NCI-H146 treated with DMSO at 0.1 percent for 48 hours (cell line): ENCODE results near the gene C1QTNF8.

Experiments
- DNase-seq: peaks from one replicate; lab custom pipeline; 2025; ENCODE audit not compliant: unreplicated experiment; lab: John Stamatoyannopoulos, UW

Gene C1QTNF8

DNA sequence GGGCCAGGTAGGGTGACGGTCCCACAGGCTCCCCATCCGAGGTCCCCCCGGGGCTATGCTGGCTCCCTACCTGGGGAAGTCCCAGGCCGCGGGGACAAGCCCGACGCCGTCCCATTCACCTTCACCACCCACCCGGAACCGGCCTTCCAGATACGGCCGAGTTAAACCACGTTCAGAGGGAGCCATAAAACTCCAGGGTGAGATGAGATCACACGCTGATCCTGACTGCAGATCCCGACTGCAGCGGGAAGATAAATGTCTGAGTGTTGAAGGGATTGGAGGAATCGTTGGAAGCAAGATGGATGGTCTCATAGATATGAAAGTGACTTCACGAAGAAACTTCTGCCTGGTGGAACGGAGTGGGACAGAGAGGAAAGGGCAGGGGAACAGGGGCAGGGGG is 13.6 kb upstream of the C1QTNF8 start:
- DNase-seq = no peak

DNA sequence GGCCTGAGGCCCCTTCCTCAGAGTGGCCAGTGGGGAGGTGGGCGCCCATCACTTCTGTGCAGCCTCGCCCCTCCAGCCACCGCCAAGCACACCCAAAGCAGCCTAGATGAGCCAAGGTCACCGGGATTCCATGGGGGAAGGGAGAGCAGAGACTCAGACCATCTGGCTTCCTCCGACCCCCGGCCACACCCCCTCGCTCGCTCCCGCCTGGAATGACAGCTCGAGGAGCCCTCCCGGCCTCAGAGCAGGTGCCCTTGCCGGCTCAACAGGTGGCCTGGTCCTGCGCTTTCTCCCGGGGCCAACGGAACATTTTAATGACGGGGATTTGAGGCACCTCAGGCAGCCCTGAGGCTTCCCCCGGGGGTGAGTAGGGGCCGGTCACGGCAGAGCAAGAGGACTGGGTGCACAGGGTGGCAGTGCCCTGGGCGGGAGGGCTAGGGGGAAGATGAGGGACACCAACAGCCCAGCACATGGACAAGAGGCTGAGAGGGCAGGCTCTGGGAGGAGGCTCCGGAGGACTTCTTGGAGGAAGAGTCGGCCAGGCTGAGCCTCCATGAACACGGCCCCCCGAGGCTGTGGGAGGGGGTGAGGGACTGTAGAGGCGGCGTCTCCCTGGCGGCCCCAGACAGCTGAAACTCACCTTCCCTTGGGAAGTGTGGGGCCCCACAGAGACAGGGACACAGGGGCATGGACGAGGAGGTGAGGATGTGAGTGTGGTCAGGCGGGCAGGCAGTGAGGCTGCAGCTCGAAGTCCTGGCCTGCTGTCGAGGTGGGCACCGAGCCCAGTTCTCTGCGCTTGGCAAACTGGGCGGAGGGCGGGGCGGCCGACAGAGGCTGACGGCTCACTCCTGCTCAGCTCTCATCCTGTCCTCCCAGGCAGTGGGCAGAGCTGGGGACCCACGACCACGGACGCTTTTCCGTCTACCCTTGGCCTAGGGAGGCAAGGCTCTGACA is 12.5 kb upstream of the C1QTNF8 start:
- no peak for DNase-seq

DNA sequence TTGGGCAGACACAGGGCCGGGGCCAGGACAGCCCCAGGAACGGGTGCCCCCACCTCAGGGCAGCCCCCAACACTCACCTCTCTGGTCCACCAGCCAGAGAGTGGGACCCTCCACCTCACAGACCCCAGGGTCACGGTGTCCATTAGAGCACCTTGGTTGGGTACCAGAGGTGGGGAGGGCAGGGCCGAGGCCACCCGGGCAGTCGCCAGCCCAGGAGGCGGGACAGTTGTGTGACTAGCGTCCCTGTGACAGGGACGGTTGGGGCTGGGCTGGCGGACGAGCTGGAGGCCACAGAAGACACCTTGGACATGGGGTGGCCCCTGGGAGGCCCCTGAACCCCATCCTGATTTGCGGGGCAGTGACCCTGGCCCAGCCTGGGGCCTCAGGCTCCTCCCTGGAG is 11.7 kb upstream of the C1QTNF8 start:
- no peak for DNase-seq

DNA sequence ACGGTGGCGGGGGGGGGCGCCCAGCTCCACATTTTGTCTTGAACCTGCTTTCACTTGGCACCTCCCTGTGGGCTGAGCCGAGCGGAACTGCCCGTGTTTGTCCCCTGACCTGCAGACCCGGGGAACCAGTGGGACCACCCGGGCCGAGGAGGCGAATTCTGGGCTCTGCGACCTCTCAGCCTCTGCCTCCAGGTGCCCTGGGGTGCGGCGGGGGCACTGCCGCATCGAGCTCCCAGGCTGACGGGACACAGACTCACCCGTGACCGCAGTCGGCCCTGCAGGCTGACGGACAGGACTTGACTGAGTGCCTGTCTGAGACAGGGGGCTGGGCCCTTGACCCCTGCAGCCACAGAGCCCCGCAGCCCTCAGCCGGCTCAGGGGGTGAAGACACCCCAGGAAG is 11.1 kb upstream of the C1QTNF8 start:
- DNase-seq = no peak

DNA sequence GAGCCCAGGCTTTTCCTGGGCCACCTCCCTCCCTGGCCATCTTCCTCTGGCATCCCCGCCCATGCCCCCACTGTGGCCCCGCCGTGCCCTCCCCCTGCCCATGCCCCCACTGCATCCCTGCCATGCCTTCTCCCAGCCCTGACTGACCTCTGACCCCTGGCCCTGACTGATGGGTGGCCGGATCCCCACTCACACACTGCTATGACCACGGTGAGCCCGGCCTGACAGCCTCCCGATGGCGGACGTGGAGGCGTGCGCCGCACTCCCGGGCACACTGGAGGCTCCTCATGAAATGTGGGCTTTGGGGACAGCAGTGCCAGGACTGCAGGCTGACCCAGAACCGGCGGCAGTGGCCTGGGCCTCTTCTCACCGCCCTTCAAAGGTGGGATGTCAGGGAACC is 10.6 kb upstream of the C1QTNF8 start:
- no peak for DNase-seq

DNA sequence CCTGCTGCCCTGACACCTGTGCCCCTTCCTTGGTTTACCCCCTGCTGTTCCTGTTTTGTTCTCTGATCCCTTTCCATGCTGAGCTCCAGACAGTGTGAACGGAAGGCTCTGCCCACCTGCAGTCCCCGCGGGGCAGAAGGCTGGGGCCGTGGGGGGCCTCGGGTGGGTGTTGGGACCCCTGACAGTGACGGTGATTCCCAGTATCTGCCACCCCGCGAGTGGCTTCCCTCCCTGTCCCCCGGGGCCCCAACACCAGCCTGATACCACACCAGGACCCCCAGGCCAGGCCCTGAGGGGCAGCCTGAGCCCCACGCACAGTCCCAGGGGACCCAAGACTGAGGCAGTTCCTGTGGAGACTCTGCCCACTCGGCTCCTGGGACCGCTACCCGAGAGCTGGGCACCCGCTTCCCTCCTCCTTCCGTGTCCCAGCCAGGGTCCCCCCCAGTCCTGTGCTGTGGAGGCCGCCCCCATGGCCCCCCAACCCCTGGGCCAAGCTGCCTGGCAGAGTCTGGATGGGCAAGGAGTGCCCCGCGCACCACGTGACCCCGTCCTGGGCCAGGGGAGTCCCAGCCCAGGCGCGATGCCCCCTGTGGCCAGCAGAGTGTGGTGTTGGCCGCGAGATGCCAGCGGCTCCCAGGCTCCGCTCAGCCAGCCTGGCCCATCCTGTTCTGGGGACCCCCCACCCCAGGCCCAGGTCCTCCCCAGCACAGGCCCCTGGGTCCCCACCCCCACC is 10.0 kb upstream of the C1QTNF8 start:
- no peak for DNase-seq

DNA sequence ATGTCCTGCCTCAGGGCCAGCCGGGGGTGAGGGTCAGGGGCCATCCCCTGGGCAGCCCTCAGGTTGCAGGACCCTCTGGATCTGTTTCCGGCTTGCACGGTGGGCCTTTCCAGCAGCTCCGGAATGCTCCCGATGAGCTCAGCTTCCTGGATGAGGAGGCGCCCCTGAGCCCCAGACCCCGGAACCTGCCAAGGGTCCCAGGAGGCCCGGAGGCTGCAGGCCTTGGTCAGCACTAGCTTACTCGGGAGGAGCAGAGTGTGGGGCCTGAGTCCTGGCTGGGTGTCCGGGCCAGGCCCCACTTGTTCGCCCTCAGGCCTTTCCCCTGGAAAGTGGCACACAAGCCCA is 7.6 kb upstream of the C1QTNF8 start:
- DNase-seq = no peak

DNA sequence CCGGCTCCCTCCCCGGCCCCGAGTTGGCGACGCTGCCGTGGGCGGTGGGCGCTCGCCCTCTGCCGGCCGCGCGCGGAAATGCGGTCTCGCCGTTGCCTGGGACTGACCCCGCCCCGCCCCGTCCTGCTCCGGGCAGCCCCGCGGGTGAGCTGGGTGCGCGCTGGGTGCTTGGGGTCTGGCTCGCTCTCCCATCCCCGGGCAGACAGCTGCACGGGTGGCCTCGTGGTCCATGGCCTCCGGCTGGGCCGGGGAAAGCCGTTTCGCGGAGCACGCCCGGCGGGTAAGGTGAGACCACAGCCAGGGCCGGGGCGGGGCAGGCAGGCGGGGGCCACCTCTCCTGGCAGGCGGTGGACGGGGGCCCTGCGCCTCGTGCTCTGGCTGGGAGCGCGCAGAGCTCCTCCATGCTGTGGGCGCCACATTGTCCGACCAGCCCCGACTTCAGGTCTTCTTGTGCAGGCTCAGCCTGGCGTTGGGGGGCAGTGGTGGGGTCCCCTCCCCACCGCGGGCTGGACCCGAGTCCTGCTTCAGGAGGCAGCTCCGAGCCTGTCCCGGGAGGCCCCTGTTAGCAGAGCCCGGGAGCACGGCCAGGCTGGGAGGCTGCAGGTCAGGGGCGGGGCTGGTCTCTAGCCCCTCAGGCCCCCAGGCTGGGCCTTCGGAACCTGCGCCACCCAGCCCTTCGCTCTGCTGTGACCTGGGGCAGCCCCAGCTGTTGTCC is 7.0 kb upstream of the C1QTNF8 start:
- no peak for DNase-seq

DNA sequence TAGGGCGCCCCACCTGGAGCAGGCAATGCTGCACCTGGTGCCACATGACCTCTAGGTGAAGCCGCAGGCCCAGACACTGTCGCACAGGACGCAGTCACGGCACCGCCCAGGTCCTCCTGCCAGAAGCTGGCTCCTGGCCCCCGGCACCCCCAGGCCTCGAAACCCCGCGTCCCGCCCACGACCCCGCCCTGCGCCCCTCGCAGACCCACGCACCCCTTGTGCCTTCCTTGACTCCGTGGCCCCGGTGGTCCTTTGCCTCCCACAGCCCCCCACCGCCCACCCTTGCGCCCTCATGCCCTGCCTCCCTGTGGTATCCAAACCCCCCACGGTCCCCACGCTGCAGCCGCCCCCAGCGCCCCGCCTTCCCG is 6.3 kb upstream of the C1QTNF8 start:
- no peak for DNase-seq

DNA sequence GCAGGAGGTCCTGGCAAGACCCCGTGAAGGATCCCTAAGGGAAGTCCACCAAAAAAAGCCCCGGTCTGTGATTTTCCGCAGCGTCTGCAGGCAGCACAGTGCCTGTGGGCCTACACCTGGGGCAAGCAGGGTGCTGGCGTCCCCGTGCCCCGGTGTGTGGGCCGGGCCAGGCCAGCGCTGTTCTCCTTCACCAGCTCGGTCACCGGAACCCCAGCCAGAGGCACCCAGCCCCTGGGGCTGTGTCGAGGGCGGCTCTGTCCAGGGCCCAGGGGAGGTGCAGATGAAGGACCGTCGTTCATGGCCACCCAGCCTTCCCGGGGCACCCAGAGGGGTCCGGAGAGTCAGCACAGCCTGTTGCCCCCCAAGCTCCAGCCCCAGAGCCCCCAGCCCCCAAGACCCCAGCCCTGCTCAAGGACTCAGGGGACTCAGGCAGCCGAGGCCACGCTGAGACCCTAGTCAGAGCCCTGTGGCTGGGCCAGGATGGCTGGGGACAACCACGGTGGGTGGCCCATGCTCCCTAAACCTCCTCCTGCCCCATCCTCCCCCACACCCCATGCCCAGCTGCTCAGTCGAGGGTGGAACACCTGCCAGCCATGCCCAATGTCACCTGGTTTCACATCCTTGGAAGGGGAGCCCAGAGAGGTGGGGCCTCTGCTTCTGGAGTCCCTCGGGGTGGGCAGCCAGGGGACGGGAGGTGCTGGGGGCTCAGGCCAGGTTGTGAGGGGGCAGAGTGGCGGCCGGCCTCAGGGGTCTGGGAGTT is 5.7 kb upstream of the C1QTNF8 start:
- DNase-seq = no peak

DNA sequence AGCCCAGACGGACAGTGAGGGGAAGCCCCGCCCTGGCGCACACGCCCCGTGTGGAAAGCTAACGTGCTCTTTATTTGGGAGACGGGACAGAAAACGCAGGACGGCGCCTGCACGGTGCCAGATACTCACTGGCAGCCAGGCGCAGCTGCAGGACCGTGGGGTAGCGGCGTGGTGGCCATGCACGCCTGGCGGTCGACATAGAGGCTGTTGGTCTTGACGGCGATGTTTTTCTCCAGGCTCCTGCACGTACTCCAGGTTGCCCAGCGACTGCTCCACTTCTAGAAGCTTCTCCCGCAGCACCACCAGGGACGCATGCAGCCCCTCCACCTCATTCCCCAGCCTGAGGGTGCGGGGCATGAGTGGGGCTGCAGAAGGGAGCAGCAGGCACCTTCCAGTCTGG is 5.1 kb upstream of the C1QTNF8 start:
- DNase-seq = no peak

DNA sequence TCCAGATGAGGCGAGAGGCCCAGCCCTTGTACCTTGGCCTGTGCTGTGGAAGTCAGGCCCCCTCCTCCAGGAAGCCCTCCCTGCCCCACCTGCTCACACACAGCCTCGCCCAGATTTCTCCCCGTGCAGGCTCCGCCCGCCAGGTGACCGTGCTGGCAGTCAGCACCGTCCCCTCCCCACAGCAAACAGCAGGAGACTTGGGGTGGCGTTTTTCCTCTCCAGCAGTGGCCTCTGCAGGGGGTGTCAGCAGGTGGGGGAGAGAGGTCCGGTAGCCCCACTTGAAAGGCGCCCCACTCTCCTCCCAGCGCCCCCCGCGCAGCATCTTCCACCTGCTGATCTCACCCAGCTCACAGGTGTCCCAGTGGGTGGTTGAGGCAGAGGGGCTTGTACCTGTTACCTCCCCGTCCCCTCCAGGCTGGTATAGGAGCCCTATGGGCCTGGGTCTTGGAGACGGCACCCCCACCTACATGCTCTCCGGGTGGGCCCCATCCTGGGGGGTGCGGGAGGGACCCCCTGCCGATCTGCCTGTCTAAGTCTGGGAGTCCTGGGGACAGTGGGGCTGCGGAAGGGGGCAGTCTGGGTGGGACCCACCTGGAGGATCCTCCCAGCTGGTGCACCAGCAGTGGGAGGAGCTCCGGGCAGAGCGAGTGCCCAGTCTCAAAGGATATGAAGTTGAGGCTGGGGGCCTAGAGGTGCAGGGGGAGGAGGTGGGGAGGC is 4.2 kb upstream of the C1QTNF8 start:
- DNase-seq = no peak

DNA sequence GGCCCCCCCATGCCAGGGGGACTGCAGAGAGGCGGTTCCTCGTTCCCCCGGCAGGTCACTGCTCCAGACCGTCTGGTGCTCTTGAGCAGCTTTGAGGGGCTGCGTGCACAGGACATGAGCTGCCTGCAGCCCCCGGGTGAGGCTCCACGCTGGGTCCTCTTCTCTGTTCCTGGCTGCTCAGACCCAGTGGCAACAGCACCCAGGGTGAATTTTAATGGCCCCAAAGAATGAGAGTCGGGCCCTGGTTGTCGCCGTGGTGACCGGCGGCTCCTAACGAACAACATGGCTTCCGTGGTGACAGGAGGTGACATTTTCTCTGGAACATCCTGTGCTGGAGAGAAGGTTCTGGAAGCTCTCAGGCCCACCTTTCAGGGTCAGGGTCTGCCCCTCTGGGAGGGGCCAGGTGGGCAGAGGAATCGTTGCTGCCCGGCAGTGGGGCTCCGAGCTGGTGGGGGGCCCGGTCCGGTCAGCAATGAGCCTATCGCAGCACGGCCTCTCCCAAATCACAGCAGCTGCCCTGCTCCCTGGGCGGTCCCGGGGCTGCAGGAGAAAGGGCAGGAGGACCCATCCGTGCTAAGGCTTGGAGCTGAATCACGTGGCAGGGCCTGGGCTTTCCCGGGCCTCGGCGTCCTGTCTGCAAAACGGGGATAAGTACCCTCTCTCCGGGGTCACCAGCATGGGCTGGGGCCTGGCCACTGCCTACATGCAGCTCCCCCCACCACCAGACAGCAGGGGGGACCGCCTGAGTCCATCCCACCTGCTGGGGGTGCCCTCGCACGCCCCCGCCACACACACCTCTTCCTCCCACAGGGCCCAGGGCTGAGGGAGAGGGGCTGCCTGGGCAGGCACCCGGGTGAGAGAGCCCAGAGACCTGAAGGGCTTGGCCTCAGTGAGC is 3.4 kb upstream of the C1QTNF8 start:
- DNase-seq = no peak

DNA sequence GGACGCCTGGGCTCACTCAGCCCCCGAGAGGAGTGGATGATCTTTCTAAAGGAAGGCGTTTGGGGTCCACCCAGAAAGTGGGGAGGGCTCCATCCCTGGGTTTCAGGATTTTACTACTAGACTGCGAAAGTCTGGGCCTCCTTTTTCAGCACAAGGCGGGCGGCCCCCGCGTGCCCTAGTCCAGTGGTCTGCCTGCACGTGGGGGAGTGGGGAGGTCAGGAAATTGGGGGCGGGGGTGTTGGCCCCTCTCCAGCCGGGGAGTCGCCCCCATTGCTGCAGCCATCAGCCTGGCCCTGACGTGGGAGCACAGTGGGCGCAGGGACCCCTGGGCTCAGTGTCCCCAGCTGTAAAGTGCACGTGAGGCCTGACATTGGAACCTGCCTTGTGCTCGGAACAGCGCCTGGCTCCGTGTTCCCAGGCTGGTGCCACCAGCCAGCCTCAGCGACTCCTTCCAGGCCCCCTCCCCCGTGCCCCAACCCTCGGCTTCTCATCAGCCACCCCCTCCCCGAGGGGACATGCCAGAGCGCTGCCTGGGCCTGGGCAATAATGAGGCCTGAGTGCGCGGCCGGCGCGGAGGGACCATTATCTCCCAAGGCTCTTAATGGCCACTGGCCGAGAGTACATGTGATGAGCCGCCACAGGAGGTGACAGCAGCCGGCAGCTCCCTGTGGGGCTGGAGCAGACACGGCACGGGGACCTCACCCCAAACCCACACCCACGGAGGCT is 2.4 kb upstream of the C1QTNF8 start:
- no peak for DNase-seq

DNA sequence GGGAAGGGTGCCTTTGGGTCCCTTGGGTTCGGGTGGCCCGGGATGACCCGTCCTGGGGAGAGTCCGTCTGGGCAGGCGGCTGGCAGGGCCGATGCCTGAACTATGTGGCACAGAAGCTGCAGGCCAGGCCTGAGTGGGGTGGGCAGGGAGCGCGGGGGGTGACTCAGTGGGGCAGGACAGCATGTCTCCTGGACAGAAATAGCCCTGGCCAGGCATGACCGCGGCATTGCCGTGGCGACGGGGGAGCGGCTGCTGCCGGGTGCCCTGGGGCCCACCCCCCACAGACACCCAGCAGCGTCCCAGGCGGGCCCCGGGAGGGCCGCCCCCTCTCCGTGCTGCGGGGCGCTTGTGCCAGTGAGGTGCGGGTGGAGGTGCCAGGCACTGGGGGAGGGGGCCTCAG is 1.8 kb upstream of the C1QTNF8 start:
- no peak for DNase-seq

DNA sequence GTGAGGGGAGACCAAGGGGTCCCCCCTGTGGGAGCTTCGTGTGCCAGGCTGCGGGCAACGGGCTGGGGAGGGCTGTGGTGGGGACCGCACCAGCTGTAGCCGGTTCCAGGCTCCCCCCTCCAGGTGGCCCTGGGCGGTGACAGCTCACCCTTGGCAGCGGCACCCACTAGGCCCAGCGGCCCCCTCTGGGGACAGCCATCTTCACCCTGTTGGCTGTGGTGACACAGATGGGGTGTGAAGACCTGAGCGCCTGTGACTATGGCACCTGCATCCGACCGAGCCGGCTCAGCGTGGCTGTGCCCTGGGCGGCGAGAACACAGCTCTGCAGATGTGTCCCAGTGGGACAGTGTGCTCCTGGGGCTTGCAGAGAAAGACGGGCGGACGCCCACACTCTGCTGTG is 1.1 kb upstream of the C1QTNF8 start:
- DNase-seq = no peak

DNA sequence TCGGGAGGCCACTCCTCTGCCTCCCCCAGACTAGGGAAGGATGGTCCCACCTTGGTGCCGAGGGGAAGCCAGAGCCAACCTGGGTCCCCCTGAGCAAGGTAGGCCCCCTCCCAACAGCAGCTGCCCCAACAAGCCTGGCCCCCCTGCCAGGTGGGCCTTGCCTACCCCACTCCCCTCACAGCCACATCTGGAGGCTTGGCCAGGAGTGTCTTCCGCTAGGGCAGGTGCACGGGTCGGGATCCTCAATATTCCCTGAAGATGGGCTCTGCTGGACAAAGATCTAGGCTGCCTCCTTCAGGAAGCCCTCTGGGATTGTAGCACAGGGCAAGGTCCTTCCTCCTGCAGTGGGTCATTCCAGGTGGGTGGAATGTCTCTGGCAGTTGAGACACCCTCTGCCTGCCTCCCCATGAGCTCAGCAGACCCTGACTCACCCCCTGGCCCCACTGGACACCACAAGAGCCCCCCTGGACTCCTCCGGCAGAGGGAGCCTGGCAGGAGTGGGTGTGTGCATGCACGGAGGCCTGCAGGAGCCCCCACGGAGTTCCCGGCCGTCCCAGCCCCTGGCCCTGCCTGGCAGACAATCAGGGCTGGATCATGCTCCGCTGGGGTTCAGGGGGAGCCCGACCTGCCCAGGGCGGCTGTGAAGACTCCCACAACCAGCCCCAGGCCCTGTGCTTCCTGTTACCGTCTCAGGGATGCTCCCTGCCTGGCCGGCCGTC is 435 bp downstream of the C1QTNF8 start:
- no peak for DNase-seq
